ENCODE measurements around the gene LRRC10.
"Not testable (repeated sequence)": the region's sequence is repeated elsewhere in the genome, so short reads cannot be mapped to it uniquely, and the experiment has no call there.

The LRRC10 gene

GRCh38 chr12:69619050-69619449 is 8.3 kb upstream of the LRRC10 start:
- DNase-seq (ENCODE audit: low read depth): no peak

- no peak for DNase-seq (ENCODE audit: low read depth)
These were observed 5.3 kb upstream of the LRRC10 start for GRCh38 chr12:69616025-69616424.

GRCh38 chr12:69613351-69613750 is 2.6 kb upstream of the LRRC10 start:
- DNase-seq (ENCODE audit: low read depth): no peak

GRCh38 chr12:69610126-69610525 is 581 bp downstream of the LRRC10 start:
- no peak for DNase-seq (ENCODE audit: low read depth)

GRCh38 chr12:69608114-69608513 is 2.6 kb downstream of the LRRC10 start:
- no peak for DNase-seq (ENCODE audit: low read depth)

- DNase-seq (ENCODE audit: low read depth): not testable (repeated sequence)
These were observed 6.4 kb downstream of the LRRC10 start for GRCh38 chr12:69604275-69604674.

- DNase-seq (ENCODE audit: low read depth): not testable (repeated sequence)
These were observed 7.2 kb downstream of the LRRC10 start for GRCh38 chr12:69603556-69603955.

GRCh38 chr12:69602954-69603353 is 7.8 kb downstream of the LRRC10 start:
- no peak for DNase-seq (ENCODE audit: low read depth)

- no peak for DNase-seq (ENCODE audit: low read depth)
These were observed 8.6 kb downstream of the LRRC10 start for GRCh38 chr12:69601962-69602685.

GRCh38 chr12:69600804-69601203 is 9.9 kb downstream of the LRRC10 start:
- no peak for DNase-seq (ENCODE audit: low read depth)

- DNase-seq (ENCODE audit: low read depth): no peak
These were observed 12.4 kb downstream of the LRRC10 start for GRCh38 chr12:69598174-69598753.

- no peak for DNase-seq (ENCODE audit: low read depth)
These were observed 15.0 kb downstream of the LRRC10 start for GRCh38 chr12:69595689-69596088.

- DNase-seq (ENCODE audit: low read depth): no peak
These were observed 21.6 kb downstream of the LRRC10 start for GRCh38 chr12:69589082-69589481.

GRCh38 chr12:69588527-69588926 is 22.2 kb downstream of the LRRC10 start:
- DNase-seq (ENCODE audit: low read depth): no peak

GRCh38 chr12:69585189-69586062 is 25.3 kb downstream of the LRRC10 start, which contains the start of gene CCT2:
TSS of gene CCT2 (plus strand) at chr12:69585459. CDS start at chr12:69585522, 63 bp downstream.
- DNase-seq (ENCODE audit: low read depth): peak; percentile 98

- DNase-seq (ENCODE audit: low read depth): peak; percentile 55
These were observed 27.5 kb downstream of the LRRC10 start for GRCh38 chr12:69583203-69583602.

GRCh38 chr12:69580074-69580473 is 30.6 kb downstream of the LRRC10 start:
- DNase-seq (ENCODE audit: low read depth): no peak

- no peak for DNase-seq (ENCODE audit: low read depth)
These were observed 31.7 kb downstream of the LRRC10 start for GRCh38 chr12:69579029-69579428.

- DNase-seq (ENCODE audit: low read depth): no peak
These were observed 32.4 kb downstream of the LRRC10 start for GRCh38 chr12:69578283-69578682.

GRCh38 chr12:69575346-69575745 is 35.4 kb downstream of the LRRC10 start:
- DNase-seq (ENCODE audit: low read depth): peak; percentile 69

- peak; percentile 87 for DNase-seq (ENCODE audit: low read depth)
These were observed 39.9 kb downstream of the LRRC10 start for GRCh38 chr12:69570545-69571399.

- DNase-seq (ENCODE audit: low read depth): peak; percentile 96
These were observed 40.6 kb downstream of the LRRC10 start for GRCh38 chr12:69570000-69570516.
